Vagina (tissue), 2 donors: ENCODE results near the gene CEP152.

Experiments
- CTCF ChIP-seq, 3 experiments: fragments of 450-650 bp in 2 of 3; fragments of 200-600 bp in 1 of 3; sonication (generic) in 1 of 3; IDR thresholded peaks; one replicate each; pipeline ENCODE4 v1.5.1; 2017 to 2019; ENCODE audit warnings: antibody characterized with exemption in 3 of 3, mild to moderate bottlenecking in 2 of 3, moderate library complexity in 2 of 3
- POLR2AphosphoS5 ChIP-seq, 2 donors: sonication (generic); formaldehyde crosslinking; IDR thresholded peaks; one replicate each; pipeline ENCODE4 v1.9.0; 2017; ENCODE audit warnings: antibody characterized with exemption in 2 of 2, mild to moderate bottlenecking in 2 of 2, low read depth in 1 of 2; ENCODE audit not compliant: insufficient read depth in 1 of 2

- TF ChIP-seq POLR2AphosphoS5 (IDR thresholded peaks at IDR 0.05; ENCODE audit: insufficient read depth in 1 of 2, low read depth in 1 of 2): no peak
- no peak for TF ChIP-seq CTCF (IDR thresholded peaks at IDR 0.05)
Observed at GRCh38 chr15:48720646-48721045, 90.2 kb downstream of the CEP152 start.
